ENCODE results near the gene ARRB1. TPM values are rescaled to one million over a fixed set of nuclear protein-coding genes. Genes with fewer than 3 reads are reported as not detected.

ARRB1 gene
- total RNA-seq: 10 to 100 TPM; 10.7 to 14.7 TPM

- ATAC-seq (replicated peaks): no peak
- H3K27ac Mint-ChIP-seq: peak within 1 kb of the TSS; percentile 81
- H3K4me1 Mint-ChIP-seq: peaks cover 19% of the 10 kb centered on the region
These were observed at the start of gene ARRB1 for GRCh38 chr11:75351541-75351790. Gene ARRB1 (minus strand): TSS chr11:75351661. CDS start chr11:75351607, 54 bp downstream.

GRCh38 chr11:75400146-75400865 lies 48.8 kb upstream of the ARRB1 start:
- ATAC-seq (replicated peaks): peak; percentile 13
- H3K27me3 Mint-ChIP-seq: no peaks in the 10 kb centered on the region
- peaks cover 63% of the 10 kb centered on the region for H3K36me3 Mint-ChIP-seq (ENCODE audit: low read depth)
- peak overlapping the region; percentile 98 for H3K27ac Mint-ChIP-seq
- peaks cover 36% of the 10 kb centered on the region for H3K4me1 Mint-ChIP-seq
- H3K9me3 Mint-ChIP-seq: no peaks in the 10 kb centered on the region
- H3K4me3 Mint-ChIP-seq: peak overlapping the region; percentile 100

More at GRCh38 chr11:75351541-75351790, at the start of gene ARRB1:
- Mint-ChIP-seq H3K27me3 (no peaks in the 10 kb centered on the region), H3K4me3 (peak within 1 kb of the TSS; percentile 89), H3K36me3 (ENCODE audit: low read depth) (no peaks in the 10 kb centered on the region), H3K9me3 (no peaks in the 10 kb centered on the region)

GRCh38 chr11:75399344-75400145 lies 48.1 kb upstream of the ARRB1 start, which contains the start of gene RPS3:
Gene RPS3 (plus strand): TSS chr11:75399518. CDS start chr11:75399548, 30 bp downstream.
- H3K4me3 Mint-ChIP-seq: peak within 1 kb of the TSS; percentile 100
- H3K4me1 Mint-ChIP-seq: peaks cover 36% of the 10 kb centered on the region

GRCh38 chr11:75398906-75399305 lies 47.4 kb upstream of the ARRB1 start:
- no peaks in the 10 kb centered on the region for H3K27me3 Mint-ChIP-seq
- H3K4me1 Mint-ChIP-seq: peaks cover 29% of the 10 kb centered on the region
- ATAC-seq (replicated peaks): peak; percentile 9
- H3K36me3 Mint-ChIP-seq (ENCODE audit: low read depth): peaks cover 49% of the 10 kb centered on the region
- peak overlapping the region; percentile 98 for H3K27ac Mint-ChIP-seq
- H3K9me3 Mint-ChIP-seq: no peaks in the 10 kb centered on the region
- H3K4me3 Mint-ChIP-seq: peak overlapping the region; percentile 100

More at GRCh38 chr11:75399344-75400145, 48.1 kb upstream of the ARRB1 start, which contains the start of gene RPS3:
- H3K27ac Mint-ChIP-seq: peak within 1 kb of the TSS; percentile 98
- no peaks in the 10 kb centered on the region for H3K27me3 Mint-ChIP-seq
- no peaks in the 10 kb centered on the region for H3K9me3 Mint-ChIP-seq
- ATAC-seq (replicated peaks): peak; percentile 96
- H3K36me3 Mint-ChIP-seq (ENCODE audit: low read depth): peaks cover 55% of the 10 kb centered on the region

- no peaks in the 10 kb centered on the region for H3K27me3 Mint-ChIP-seq
- peaks cover 3% of the 10 kb centered on the region for H3K4me1 Mint-ChIP-seq
- peak; percentile 45 for ATAC-seq (replicated peaks)
- no peak overlapping the region for H3K27ac Mint-ChIP-seq
- peaks cover 3% of the 10 kb centered on the region for H3K36me3 Mint-ChIP-seq (ENCODE audit: low read depth)
- H3K4me3 Mint-ChIP-seq: no peak overlapping the region
- no peaks in the 10 kb centered on the region for H3K9me3 Mint-ChIP-seq
These were observed 42.8 kb upstream of the ARRB1 start for GRCh38 chr11:75394085-75394840.

GRCh38 chr11:75389925-75390324 lies 38.5 kb upstream of the ARRB1 start:
- Mint-ChIP-seq H3K4me1 (no peaks in the 10 kb centered on the region), H3K27me3 (no peaks in the 10 kb centered on the region), H3K9me3 (no peaks in the 10 kb centered on the region), H3K36me3 (ENCODE audit: low read depth) (no peaks in the 10 kb centered on the region), H3K4me3 (no peak overlapping the region), H3K27ac (no peak overlapping the region)
- ATAC-seq (replicated peaks): no peak

- Mint-ChIP-seq H3K27ac (no peak overlapping the region), H3K27me3 (no peaks in the 10 kb centered on the region), H3K36me3 (ENCODE audit: low read depth) (no peaks in the 10 kb centered on the region), H3K9me3 (no peaks in the 10 kb centered on the region), H3K4me3 (no peak overlapping the region), H3K4me1 (peaks cover 4% of the 10 kb centered on the region)
- ATAC-seq (replicated peaks): peak; percentile 30
These were observed 37.8 kb upstream of the ARRB1 start for GRCh38 chr11:75389276-75389605.

- no peak overlapping the region for H3K4me3 Mint-ChIP-seq
- H3K36me3 Mint-ChIP-seq (ENCODE audit: low read depth): no peaks in the 10 kb centered on the region
- peak; percentile 83 for ATAC-seq (replicated peaks)
- peaks cover 5% of the 10 kb centered on the region for H3K4me1 Mint-ChIP-seq
- H3K27me3 Mint-ChIP-seq: no peaks in the 10 kb centered on the region
- H3K9me3 Mint-ChIP-seq: no peaks in the 10 kb centered on the region
- no peak overlapping the region for H3K27ac Mint-ChIP-seq
These were observed 37.2 kb upstream of the ARRB1 start for GRCh38 chr11:75388386-75389275.

GRCh38 chr11:75387736-75388294 lies 36.4 kb upstream of the ARRB1 start:
- Mint-ChIP-seq H3K4me1 (peaks cover 9% of the 10 kb centered on the region), H3K4me3 (no peak overlapping the region), H3K27me3 (no peaks in the 10 kb centered on the region), H3K27ac (no peak overlapping the region), H3K9me3 (no peaks in the 10 kb centered on the region), H3K36me3 (ENCODE audit: low read depth) (no peaks in the 10 kb centered on the region)
- ATAC-seq (replicated peaks): no peak

- H3K36me3 Mint-ChIP-seq (ENCODE audit: low read depth): no peaks in the 10 kb centered on the region
- ATAC-seq (replicated peaks): no peak
- no peaks in the 10 kb centered on the region for H3K9me3 Mint-ChIP-seq
- no peak overlapping the region for H3K4me3 Mint-ChIP-seq
- no peaks in the 10 kb centered on the region for H3K27me3 Mint-ChIP-seq
- H3K4me1 Mint-ChIP-seq: peaks cover 9% of the 10 kb centered on the region
- no peak overlapping the region for H3K27ac Mint-ChIP-seq
These were observed 35.6 kb upstream of the ARRB1 start for GRCh38 chr11:75386942-75387630.

GRCh38 chr11:75384438-75385080 lies 33.1 kb upstream of the ARRB1 start:
- peak; percentile 85 for ATAC-seq (replicated peaks)
- Mint-ChIP-seq H3K4me3 (peak overlapping the region; percentile 17), H3K4me1 (peaks cover 9% of the 10 kb centered on the region), H3K27ac (peak overlapping the region; percentile 5), H3K9me3 (no peaks in the 10 kb centered on the region), H3K27me3 (no peaks in the 10 kb centered on the region), H3K36me3 (ENCODE audit: low read depth) (no peaks in the 10 kb centered on the region)

GRCh38 chr11:75383246-75383645 lies 31.8 kb upstream of the ARRB1 start:
- H3K4me1 Mint-ChIP-seq: peaks cover 9% of the 10 kb centered on the region
- no peak for ATAC-seq (replicated peaks)
- H3K4me3 Mint-ChIP-seq: peak overlapping the region; percentile 7
- H3K9me3 Mint-ChIP-seq: no peaks in the 10 kb centered on the region
- H3K27ac Mint-ChIP-seq: peak overlapping the region; percentile 68
- H3K36me3 Mint-ChIP-seq (ENCODE audit: low read depth): no peaks in the 10 kb centered on the region
- H3K27me3 Mint-ChIP-seq: no peaks in the 10 kb centered on the region
